Right lobe of liver (tissue), 4 donors: ENCODE data around the gene DAW1.

ENCODE experiments used
- POLR2A ChIP-seq: fragments of 450-650 bp; IDR thresholded peaks from one replicate; pipeline ENCODE4 v1.6.1; 2017; ENCODE audit warnings: antibody characterized with exemption, mild to moderate bottlenecking
- TF ChIP-seq, protein P1 (sequence below), 4 donors: fragments of 200-600 bp in 3 of 4; fragments of 450-650 bp in 1 of 4; IDR thresholded peaks; one replicate each; pipeline versions ENCODE4 v1.5.1 to v1.8.0; 2016 to 2022; ENCODE audit warnings: antibody characterized with exemption in 4 of 4, mild to moderate bottlenecking in 2 of 4
- donor health status: DM: no; HTN: no; CAD: no.
- donor health status: DM: no; HTN: no; CAD: no.
- donor health status: DM: no; HTN: yes; CAD: no.

DNA sequence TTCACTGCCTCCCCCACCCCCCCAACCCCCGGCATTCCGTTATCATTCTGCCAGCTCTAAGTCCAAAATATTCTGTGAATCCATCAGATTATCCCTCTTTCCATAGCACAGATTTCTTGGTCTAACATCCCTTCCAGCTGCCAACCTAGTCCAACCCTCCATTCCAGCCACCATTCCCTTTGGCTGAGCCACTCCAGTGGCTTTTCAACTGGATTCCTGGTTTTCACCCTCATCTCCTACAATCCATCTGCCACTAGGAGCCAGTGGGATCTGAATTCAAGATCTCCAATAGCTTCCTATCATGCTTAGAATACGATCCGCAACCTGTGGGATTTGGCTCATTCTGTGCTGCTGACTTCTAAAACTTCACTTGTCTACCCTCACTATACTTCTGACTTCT lies 1.2 kb downstream of the DAW1 start:
- TF ChIP-seq, protein P1, sequence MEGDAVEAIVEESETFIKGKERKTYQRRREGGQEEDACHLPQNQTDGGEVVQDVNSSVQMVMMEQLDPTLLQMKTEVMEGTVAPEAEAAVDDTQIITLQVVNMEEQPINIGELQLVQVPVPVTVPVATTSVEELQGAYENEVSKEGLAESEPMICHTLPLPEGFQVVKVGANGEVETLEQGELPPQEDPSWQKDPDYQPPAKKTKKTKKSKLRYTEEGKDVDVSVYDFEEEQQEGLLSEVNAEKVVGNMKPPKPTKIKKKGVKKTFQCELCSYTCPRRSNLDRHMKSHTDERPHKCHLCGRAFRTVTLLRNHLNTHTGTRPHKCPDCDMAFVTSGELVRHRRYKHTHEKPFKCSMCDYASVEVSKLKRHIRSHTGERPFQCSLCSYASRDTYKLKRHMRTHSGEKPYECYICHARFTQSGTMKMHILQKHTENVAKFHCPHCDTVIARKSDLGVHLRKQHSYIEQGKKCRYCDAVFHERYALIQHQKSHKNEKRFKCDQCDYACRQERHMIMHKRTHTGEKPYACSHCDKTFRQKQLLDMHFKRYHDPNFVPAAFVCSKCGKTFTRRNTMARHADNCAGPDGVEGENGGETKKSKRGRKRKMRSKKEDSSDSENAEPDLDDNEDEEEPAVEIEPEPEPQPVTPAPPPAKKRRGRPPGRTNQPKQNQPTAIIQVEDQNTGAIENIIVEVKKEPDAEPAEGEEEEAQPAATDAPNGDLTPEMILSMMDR (IDR thresholded peaks at IDR 0.05): no peak
- no peak for TF ChIP-seq POLR2A
